Esophagus (tissue), 2 donors: ENCODE measurements around the gene DNM1. TPM values are rescaled to one million over a fixed set of nuclear protein-coding genes. Genes with fewer than 3 reads are reported as not detected.
"Not testable (repeated sequence)": the region's sequence is repeated elsewhere in the genome, so short reads cannot be mapped to it uniquely, and the experiment has no call there.

Experiments
- H3K27ac ChIP-seq, 2 donors: one replicate each; pipeline ENCODE4 v1.5.1; 2013; ENCODE audit warnings: low read depth in 2 of 2, mild to moderate bottlenecking in 2 of 2, inconsistent platforms in 1 of 2, low read length in 1 of 2, moderate library complexity in 1 of 2
- H3K27me3 ChIP-seq, 2 donors: one replicate each; pipeline ENCODE4 v1.6.1; 2013; ENCODE audit warnings: low read length in 2 of 2, control low read depth in 1 of 2, mild to moderate bottlenecking in 1 of 2; ENCODE audit not compliant: insufficient read depth in 2 of 2, control insufficient read depth in 1 of 2
- H3K36me3 ChIP-seq, 2 donors: one replicate each; pipeline ENCODE4 v1.6.1; 2013; ENCODE audit warnings: low read length in 1 of 2; ENCODE audit not compliant: control insufficient read depth in 2 of 2, insufficient read depth in 2 of 2
- H3K4me1 ChIP-seq, 2 donors: one replicate each; pipeline ENCODE4 v1.6.1; 2013; ENCODE audit warnings: low read length in 1 of 2; ENCODE audit not compliant: control insufficient read depth in 2 of 2, insufficient read depth in 2 of 2
- H3K4me3 ChIP-seq, 2 donors: one replicate each; pipeline ENCODE4 v1.5.1; 2013; ENCODE audit warnings: low read length in 2 of 2, mild to moderate bottlenecking in 2 of 2, low read depth in 1 of 2, moderate library complexity in 1 of 2
- H3K9me3 ChIP-seq, 2 donors: one replicate each; pipeline ENCODE4 v1.6.1; 2013; ENCODE audit warnings: mild to moderate bottlenecking in 2 of 2, low read depth in 1 of 2, low read length in 1 of 2, moderate library complexity in 1 of 2; ENCODE audit not compliant: control insufficient read depth in 2 of 2, insufficient read depth in 1 of 2
- WGBS, 2 donors: extraction: QIAGEN DNeasy Blood & Tissue Kit; methylation state at CpG; one replicate each; pipeline ENCODE4 v1.1.7; 2013; 5-methylcytosine and 5-hydroxymethylcytosine counted together
- polyA plus RNA-seq, 2 donors: library from polyadenylated mRNA; stranded (reverse); fragments of 200-250 nt; gene quantifications; one replicate each; pipeline ENCODE4 v1.2.3, GENCODE V29; 2013
- donor health status: healthy with polysubstance abuse.
- donor health status: Bipolar disorder and iron deficiency.

DNM1 gene
- polyA plus RNA-seq, 2 donors = 2.4 to 4.6 TPM

- H3K36me3 ChIP-seq = peaks cover 0 to 29% of the 10 kb centered on the region in 2 donors
Observed at GRCh38 chr9:128271112-128271511, 67.9 kb downstream of the DNM1 start.

GRCh38 chr9:128271512-128271911 lies 68.3 kb downstream of the DNM1 start:
- no peak overlapping the region for H3K4me3 ChIP-seq
- H3K9me3 ChIP-seq = no peaks in the 10 kb centered on the region
- peaks cover 0 to 13% of the 10 kb centered on the region in 2 donors for H3K4me1 ChIP-seq
- H3K27ac ChIP-seq = peak overlapping the region; percentile 16 to 85
- WGBS, 2 donors = 66 to 68% methylated on average over 5 of the region's 5 CpGs
- no peaks in the 10 kb centered on the region for H3K27me3 ChIP-seq
- peaks cover 0 to 29% of the 10 kb centered on the region in 2 donors for H3K36me3 ChIP-seq

More at GRCh38 chr9:128271112-128271511, 67.9 kb downstream of the DNM1 start:
- no peaks in the 10 kb centered on the region for H3K27me3 ChIP-seq
- H3K4me3 ChIP-seq = no peak overlapping the region
- no peaks in the 10 kb centered on the region for H3K9me3 ChIP-seq
- peak overlapping the region; percentile 25 to 85 for H3K27ac ChIP-seq
- WGBS, 2 donors = 45 to 50% methylated on average over 3 of the region's 3 CpGs
- H3K4me1 ChIP-seq = peaks cover 0 to 12% of the 10 kb centered on the region in 2 donors

GRCh38 chr9:128274245-128274644 lies 71.1 kb downstream of the DNM1 start:
- Histone ChIP-seq H3K4me1 (peaks cover 3 to 12% of the 10 kb centered on the region in 2 donors), H3K9me3 (no peaks in the 10 kb centered on the region)

DNA sequence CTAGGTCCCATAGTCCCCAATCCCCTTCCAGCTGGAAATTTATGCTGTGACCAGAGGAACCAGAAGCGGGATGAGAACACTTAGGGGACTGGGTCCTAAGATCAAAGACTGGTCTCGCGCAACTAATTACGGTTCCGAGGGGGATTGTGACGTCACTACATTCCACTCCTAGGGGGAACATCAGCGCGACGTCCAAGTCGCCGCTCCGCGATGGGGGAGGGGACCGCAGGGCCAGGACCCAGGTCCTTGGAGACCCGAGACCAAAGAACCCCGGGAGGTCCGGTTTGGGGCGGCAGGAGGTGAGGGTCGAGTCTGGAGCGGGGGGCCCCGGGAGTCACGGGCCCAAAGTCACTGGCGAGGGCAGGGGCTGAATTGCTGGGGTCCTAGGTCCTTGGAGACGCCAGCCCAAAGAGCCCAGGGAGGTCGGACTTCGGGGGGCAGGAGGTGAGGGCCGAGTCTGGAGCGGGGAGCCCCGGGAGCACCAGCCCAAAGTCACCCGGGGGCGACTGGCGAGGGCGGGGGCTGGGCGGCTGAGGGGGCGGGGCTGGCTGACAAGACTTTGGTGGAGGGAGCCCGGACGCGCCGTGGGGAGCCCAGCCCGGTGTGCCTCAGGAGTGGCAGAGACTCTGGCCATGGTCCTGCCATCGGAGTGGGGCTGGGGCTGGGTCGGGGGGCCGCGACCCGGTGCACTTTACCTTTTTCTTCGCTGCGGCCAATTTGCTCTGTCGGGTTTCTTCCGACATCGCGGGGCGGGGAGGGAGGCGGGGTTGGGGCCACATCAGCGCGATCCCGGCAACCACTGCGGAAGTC lies 72.2 kb downstream of the DNM1 start, which contains the start of gene GOLGA2:
Gene GOLGA2 (minus strand): TSS at position 810 of the 810 bp plus-strand sequence. CDS start 31 bp downstream, at position 779.
- peak within 1 kb of the TSS; percentile 88 to 94 for H3K4me3 ChIP-seq
- H3K36me3 ChIP-seq = peaks cover 0 to 14% of the 10 kb centered on the region in 2 donors
- peaks cover 3 to 12% of the 10 kb centered on the region in 2 donors for H3K4me1 ChIP-seq
- WGBS, 2 donors = 0 to 1% methylated on average over 44 to 57 of the region's 57 CpGs
- H3K27ac ChIP-seq = peak within 1 kb of the TSS; percentile 85 to 91
- H3K9me3 ChIP-seq = no peaks in the 10 kb centered on the region
- H3K27me3 ChIP-seq = no peaks in the 10 kb centered on the region

More at GRCh38 chr9:128274245-128274644, 71.1 kb downstream of the DNM1 start:
- WGBS, 2 donors = 73 to 74% methylated on average over 8 of the region's 8 CpGs
- Histone ChIP-seq H3K36me3 (peaks cover 0 to 14% of the 10 kb centered on the region in 2 donors), H3K4me3 (peak overlapping the region in 1 of 2 donors; percentile 94), H3K27me3 (no peaks in the 10 kb centered on the region), H3K27ac (no peak overlapping the region)

GRCh38 chr9:128276008-128276573 lies 72.9 kb downstream of the DNM1 start, which contains the start of gene SWI5:
TSS of gene SWI5 (plus strand) at chr9:128276276.
- H3K27ac ChIP-seq = peak within 1 kb of the TSS; percentile 85 to 91
- H3K9me3 ChIP-seq = no peaks in the 10 kb centered on the region
- H3K4me1 ChIP-seq = peaks cover 3 to 12% of the 10 kb centered on the region in 2 donors
- peak within 1 kb of the TSS; percentile 88 to 94 for H3K4me3 ChIP-seq
- peaks cover 0 to 14% of the 10 kb centered on the region in 2 donors for H3K36me3 ChIP-seq
- 0% methylated on average over 26 to 38 of the region's 38 CpGs for WGBS, 2 donors
- no peaks in the 10 kb centered on the region for H3K27me3 ChIP-seq

DNA sequence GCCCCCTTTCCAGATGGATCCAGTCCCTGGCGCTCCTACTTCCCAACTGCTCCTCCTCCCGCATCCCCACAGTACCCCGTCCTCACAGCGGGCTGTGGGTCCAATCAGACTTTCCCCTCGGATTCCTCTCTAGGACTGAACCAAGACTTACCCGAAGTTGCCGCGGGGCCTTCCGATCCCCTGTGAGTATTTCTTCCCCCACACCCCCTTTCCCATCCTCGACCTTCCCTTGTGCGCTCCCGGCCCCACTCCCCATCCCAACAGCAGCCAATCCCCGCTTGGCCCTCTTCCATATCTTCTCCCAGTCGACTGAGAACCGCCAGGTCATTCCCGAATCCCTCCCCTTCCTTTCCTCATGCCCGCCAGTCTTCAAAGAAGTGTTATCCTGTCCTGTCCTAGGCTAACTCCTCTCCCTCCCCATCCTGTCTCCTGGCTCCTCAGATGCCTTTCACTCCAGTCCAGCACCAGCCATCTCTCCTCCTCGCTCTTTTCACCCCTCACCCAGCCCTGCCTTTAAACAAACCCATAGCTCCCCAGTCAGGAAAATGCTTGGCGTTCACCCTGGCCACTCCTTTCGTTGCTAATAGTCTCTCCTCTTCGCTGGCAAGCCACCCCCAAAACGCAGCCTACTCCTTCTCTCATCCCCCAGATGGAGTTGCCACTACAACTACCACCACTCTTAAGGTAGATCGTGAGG lies 73.5 kb downstream of the DNM1 start:
- H3K27ac ChIP-seq = peak overlapping the region; percentile 85 to 91
- no peaks in the 10 kb centered on the region for H3K27me3 ChIP-seq
- H3K9me3 ChIP-seq = no peaks in the 10 kb centered on the region
- 7 to 11% methylated on average over 23 of the region's 23 CpGs for WGBS, 2 donors
- peak overlapping the region; percentile 75 to 80 for H3K4me3 ChIP-seq
- H3K4me1 ChIP-seq = peaks cover 3 to 12% of the 10 kb centered on the region in 2 donors
- H3K36me3 ChIP-seq = peaks cover 0 to 10% of the 10 kb centered on the region in 2 donors

GRCh38 chr9:128279088-128280073 lies 76.2 kb downstream of the DNM1 start:
- H3K4me3 ChIP-seq, H3K4me1 ChIP-seq, H3K27me3 ChIP-seq, H3K36me3 ChIP-seq, H3K9me3 ChIP-seq, H3K27ac ChIP-seq: not testable (repeated sequence)
- 75 to 77% methylated on average over 22 of the region's 22 CpGs for WGBS, 2 donors

DNA sequence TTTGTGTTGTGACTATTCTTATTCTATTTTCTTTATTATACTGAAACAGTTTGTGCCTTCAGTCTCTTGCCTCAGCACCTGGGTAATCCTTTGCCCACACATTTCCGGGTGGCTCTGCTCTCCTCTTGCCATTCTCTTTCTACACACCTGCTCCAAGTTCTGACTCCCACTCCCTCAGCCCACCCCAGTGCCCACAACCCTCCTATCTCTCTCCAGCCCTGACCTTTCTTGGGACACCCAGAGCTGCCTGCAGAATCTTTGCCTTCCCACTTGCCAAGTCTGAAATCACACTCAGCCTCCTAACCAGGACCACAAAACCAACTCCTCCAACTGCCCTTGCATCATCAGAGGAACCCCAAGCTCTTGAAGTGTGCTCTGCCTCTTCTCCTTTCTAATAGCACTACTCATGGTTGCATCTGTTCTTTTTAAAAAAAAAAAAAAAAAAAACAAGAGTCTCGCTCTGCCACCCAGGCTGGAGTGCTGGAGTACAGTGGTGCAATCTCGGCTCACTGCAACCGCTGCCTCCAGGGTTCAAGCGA lies 77.0 kb downstream of the DNM1 start:
- Histone ChIP-seq H3K27ac (no peak overlapping the region), H3K36me3 (no peaks in the 10 kb centered on the region), H3K9me3 (no peaks in the 10 kb centered on the region), H3K4me3 (no peak overlapping the region), H3K4me1 (peaks cover 3 to 9% of the 10 kb centered on the region in 2 donors), H3K27me3 (no peaks in the 10 kb centered on the region)
- WGBS, 2 donors = 89 to 95% methylated on average over 5 of the region's 5 CpGs
